ENCODE data around the gene C1orf198.

DNA sequence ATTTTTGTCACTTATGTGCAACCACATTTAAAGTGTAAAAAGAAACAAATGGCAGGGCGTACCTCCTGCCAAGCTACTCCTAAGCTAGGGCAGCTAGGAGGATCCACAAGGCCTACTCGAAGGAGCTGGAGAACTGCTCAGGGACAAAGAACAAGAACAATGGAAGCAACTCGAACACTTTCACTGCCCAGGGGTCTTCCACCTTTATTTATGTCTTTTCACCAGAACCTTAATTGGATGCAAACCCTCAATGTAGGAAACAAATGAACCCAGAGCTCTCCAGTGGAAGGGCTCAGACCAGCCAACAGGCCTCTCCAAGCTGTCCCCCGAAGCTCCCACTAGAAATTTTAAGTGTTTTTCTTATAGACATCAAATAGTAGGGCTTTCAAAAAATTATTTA lies 39.9 kb downstream of the C1orf198 start:
- TF ChIP-seq CTCF (IDR thresholded peaks at IDR 0.05) (no peak), POLR2A (IDR thresholded peaks at IDR 0.05) (no peak)

Measured in heart left ventricle (tissue), 13 donors.